Uterus (tissue), 2 donors: Measurements from ENCODE around the gene NRXN3.

Source experiments
- CTCF ChIP-seq, 4 experiments: fragments of 200-600 bp in 2 of 4; fragments of 450-650 bp in 2 of 4; sonication (generic) in 2 of 4; IDR thresholded peaks; one replicate each; pipeline ENCODE4 v1.5.1; 2016 to 2019; ENCODE audit warnings: antibody characterized with exemption in 4 of 4, mild to moderate bottlenecking in 2 of 4, moderate library complexity in 1 of 4
- POLR2A ChIP-seq, 2 donors: fragments of 450-650 bp; IDR thresholded peaks; one replicate each; pipeline ENCODE4 v1.6.1; 2016; ENCODE audit warnings: antibody characterized with exemption in 2 of 2, mild to moderate bottlenecking in 1 of 2, moderate library complexity in 1 of 2

- TF ChIP-seq POLR2A (IDR thresholded peaks at IDR 0.05) (no peak), CTCF (IDR thresholded peaks at IDR 0.05) (no peak)
Measured at GRCh38 chr14:78982551-78982950, 812.4 kb downstream of the NRXN3 start.
